22Rv1 (cell line): ENCODE measurements around the gene WDFY4.

Source experiments
- ZFX ChIP-seq: fragments of 450-650 bp; IDR thresholded peaks from 2 replicates; pipeline ENCODE4 v1.6.1; 2017; ENCODE audit warnings: antibody characterized with exemption, borderline replicate concordance
- TF ChIP-seq, protein P1 (sequence below): fragments of 450-650 bp; IDR thresholded peaks from 2 replicates; pipeline ENCODE4 v1.5.1; 2017; ENCODE audit warnings: mild to moderate bottlenecking

DNA sequence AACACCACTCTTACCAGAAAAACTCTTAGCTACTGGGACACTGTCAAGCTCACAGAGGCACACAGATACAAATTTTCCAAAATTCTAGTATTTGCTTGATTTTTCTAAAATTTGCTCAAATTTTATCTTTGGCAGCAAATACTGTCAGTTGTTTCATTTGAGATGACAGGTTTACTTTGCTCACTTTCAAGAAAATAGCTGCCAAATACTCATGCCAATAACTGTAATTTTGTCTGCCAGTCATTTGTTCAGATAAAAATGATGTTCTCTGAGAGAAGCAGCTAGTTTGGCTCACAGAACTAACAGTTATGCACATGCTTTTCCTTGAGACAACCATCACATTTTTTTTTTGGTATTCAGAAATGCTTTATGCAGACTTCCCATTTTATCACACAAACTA lies 172.2 kb downstream of the WDFY4 start:
- TF ChIP-seq, protein P1, sequence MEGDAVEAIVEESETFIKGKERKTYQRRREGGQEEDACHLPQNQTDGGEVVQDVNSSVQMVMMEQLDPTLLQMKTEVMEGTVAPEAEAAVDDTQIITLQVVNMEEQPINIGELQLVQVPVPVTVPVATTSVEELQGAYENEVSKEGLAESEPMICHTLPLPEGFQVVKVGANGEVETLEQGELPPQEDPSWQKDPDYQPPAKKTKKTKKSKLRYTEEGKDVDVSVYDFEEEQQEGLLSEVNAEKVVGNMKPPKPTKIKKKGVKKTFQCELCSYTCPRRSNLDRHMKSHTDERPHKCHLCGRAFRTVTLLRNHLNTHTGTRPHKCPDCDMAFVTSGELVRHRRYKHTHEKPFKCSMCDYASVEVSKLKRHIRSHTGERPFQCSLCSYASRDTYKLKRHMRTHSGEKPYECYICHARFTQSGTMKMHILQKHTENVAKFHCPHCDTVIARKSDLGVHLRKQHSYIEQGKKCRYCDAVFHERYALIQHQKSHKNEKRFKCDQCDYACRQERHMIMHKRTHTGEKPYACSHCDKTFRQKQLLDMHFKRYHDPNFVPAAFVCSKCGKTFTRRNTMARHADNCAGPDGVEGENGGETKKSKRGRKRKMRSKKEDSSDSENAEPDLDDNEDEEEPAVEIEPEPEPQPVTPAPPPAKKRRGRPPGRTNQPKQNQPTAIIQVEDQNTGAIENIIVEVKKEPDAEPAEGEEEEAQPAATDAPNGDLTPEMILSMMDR = no peak
- TF ChIP-seq ZFX = no peak
